NCI-H2171 treated with DMSO at 0.1 percent for 48 hours (cell line): ENCODE data around the gene TMBIM4.
A peak's percentile ranks its signal among the peaks of the same experiment; 100 is the strongest.

ENCODE experiments used
- DNase-seq: peaks from one replicate; lab custom pipeline; 2025; lab: John Stamatoyannopoulos, UW

TMBIM4 gene

DNA sequence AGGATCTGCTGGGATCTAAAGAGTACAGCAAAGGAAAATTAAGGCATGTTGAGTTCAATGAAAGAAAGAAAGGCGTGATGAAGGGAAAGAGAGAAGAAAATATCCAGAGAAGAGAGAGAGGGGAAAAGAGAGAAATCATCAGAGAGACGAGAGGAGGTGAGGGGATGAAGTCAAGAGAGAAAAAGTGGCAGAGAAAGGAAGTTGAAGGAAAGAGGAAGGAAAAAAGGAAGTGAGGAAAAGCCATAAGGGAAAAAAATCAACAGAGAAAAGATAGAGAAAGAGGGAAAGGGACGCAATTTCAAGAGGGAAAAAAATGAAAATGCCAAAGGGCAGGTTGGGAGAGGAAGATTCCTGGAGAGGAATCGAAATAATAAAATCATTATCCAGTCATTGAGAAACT, 79.6 kb downstream of the TMBIM4 start:
- DNase-seq, result no peak

DNA sequence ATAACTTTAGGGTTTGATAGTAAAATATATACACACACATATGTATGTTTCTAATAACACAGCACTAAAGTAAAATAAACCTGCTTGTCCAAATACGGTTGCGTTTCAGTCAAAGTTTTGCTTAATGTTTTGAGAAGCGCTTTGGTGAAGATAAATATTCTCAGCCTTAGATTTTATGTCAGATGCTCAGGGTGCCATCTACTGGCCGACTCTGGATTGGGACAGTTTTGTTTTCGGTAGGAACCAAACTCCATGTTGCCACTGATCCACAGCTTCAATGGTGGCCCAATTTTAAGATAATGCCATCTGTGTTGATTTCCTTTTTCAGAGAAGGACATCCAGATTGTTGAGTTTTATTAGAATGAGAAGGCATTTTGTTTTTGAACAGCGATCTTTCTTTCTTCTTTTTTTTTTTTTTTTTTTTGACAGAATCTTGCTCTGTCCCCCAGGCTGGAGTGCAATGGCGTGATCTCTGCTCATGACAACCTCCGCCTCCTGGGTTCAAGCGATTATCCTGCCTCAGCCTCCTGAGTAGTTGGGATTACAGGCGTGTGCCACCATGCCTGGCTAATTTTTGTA, 82.3 kb downstream of the TMBIM4 start:
- DNase-seq, result peak; percentile 41

DNA sequence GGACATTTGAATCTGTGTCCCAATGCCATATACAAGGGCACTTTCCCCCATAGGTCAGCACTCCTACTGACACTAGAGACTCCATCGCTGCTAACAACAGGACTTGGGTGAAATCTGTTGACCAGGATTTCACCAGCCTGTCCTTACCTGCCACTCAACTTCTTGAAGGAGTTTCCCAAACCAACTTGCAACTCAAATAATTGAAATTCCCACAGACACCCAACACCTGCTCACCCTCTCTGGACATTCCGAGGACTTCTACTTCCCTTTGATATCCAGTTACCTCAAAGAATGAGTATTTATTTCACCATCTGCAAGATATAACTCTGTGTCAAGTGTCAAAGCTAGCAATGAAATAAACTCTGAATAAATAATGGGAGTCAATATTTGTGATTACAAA, 83.8 kb downstream of the TMBIM4 start:
- DNase-seq, result no peak
